ENCODE results near the gene SLC44A4.

SLC44A4 gene

GRCh38 chr6:31870385-31870921 lies 8.3 kb downstream of the SLC44A4 start:
- TF ChIP-seq SIN3A (IDR thresholded peaks at IDR 0.05; ENCODE audit: borderline replicate concordance, insufficient read depth, low read length) (no peak), TAF1 (IDR thresholded peaks at IDR 0.05; ENCODE audit: borderline replicate concordance, insufficient read depth, low read length) (no peak), POLR2AphosphoS5 (IDR thresholded peaks at IDR 0.05; ENCODE audit: low read depth, low read length) (no peak), FOXP2 (optimal IDR thresholded peaks at IDR 0.05; ENCODE audit: borderline replicate concordance, extremely low read depth, extremely low read length, insufficient read depth) (no peak), REST (IDR thresholded peaks at IDR 0.05; ENCODE audit: insufficient read depth in 1 of 2, low read depth in 2 of 2, low read length in 2 of 2) (no peak)

- TF ChIP-seq POLR2AphosphoS5 (IDR thresholded peaks at IDR 0.05; ENCODE audit: low read depth, low read length) (no peak), REST (IDR thresholded peaks at IDR 0.05; ENCODE audit: insufficient read depth in 1 of 2, low read depth in 2 of 2, low read length in 2 of 2) (no peak), TAF1 (IDR thresholded peaks at IDR 0.05; ENCODE audit: borderline replicate concordance, insufficient read depth, low read length) (no peak), FOXP2 (optimal IDR thresholded peaks at IDR 0.05; ENCODE audit: borderline replicate concordance, extremely low read depth, extremely low read length, insufficient read depth) (no peak), SIN3A (IDR thresholded peaks at IDR 0.05; ENCODE audit: borderline replicate concordance, insufficient read depth, low read length) (no peak)
These were observed 9.5 kb downstream of the SLC44A4 start for GRCh38 chr6:31869343-31869742.

- TF ChIP-seq FOXP2 (optimal IDR thresholded peaks at IDR 0.05; ENCODE audit: borderline replicate concordance, extremely low read depth, extremely low read length, insufficient read depth) (no peak), REST (IDR thresholded peaks at IDR 0.05; ENCODE audit: insufficient read depth in 1 of 2, low read depth in 2 of 2, low read length in 2 of 2) (no peak), TAF1 (IDR thresholded peaks at IDR 0.05; ENCODE audit: borderline replicate concordance, insufficient read depth, low read length) (no peak), SIN3A (IDR thresholded peaks at IDR 0.05; ENCODE audit: borderline replicate concordance, insufficient read depth, low read length) (no peak), POLR2AphosphoS5 (IDR thresholded peaks at IDR 0.05; ENCODE audit: low read depth, low read length) (no peak)
These were observed 13.3 kb downstream of the SLC44A4 start for GRCh38 chr6:31865205-31866118.

GRCh38 chr6:31864818-31865204 lies 14.0 kb downstream of the SLC44A4 start:
- TF ChIP-seq FOXP2 (optimal IDR thresholded peaks at IDR 0.05; ENCODE audit: borderline replicate concordance, extremely low read depth, extremely low read length, insufficient read depth) (no peak), SIN3A (IDR thresholded peaks at IDR 0.05; ENCODE audit: borderline replicate concordance, insufficient read depth, low read length) (no peak), REST (IDR thresholded peaks at IDR 0.05; ENCODE audit: insufficient read depth in 1 of 2, low read depth in 2 of 2, low read length in 2 of 2) (no peak), TAF1 (IDR thresholded peaks at IDR 0.05; ENCODE audit: borderline replicate concordance, insufficient read depth, low read length) (no peak), POLR2AphosphoS5 (IDR thresholded peaks at IDR 0.05; ENCODE audit: low read depth, low read length) (no peak)

Measured in PFSK-1 (cell line).